Measurements from ENCODE around the gene TEKT2.
A peak's percentile ranks its signal among the peaks of the same experiment; 100 is the strongest.

TEKT2 gene

GRCh38 chr1:36107394-36107793 lies 23.5 kb downstream of the TEKT2 start:
- H3K4me3 ChIP-seq (ENCODE audit: low read depth, low read length), result no peak overlapping the region
- no peaks in the 10 kb centered on the region for H3K9me3 ChIP-seq (ENCODE audit: control insufficient read depth, insufficient read depth, low read depth, low read length)
- H3K4me1 ChIP-seq (ENCODE audit: control insufficient read depth, insufficient read depth, low read length), result no peaks in the 10 kb centered on the region
- no peak for TF ChIP-seq ZXDB (tag by site-specific recombination; IDR thresholded peaks at IDR 0.05)
- TF ChIP-seq WT1 (tag by site-specific recombination; IDR thresholded peaks at IDR 0.05), result no peak
- TF ChIP-seq ZNF629 (tag by site-specific recombination; IDR thresholded peaks at IDR 0.05), result no peak
- TF ChIP-seq BCL11B (tag by site-specific recombination; IDR thresholded peaks at IDR 0.05; ENCODE audit: low read depth), result no peak
- TF ChIP-seq ZNF571 (tag by site-specific recombination; IDR thresholded peaks at IDR 0.05), result no peak
- no peak for TF ChIP-seq ZFP69B (tag by site-specific recombination; IDR thresholded peaks at IDR 0.05)
- no peak for TF ChIP-seq ZNF558 (tag by site-specific recombination; IDR thresholded peaks at IDR 0.05)
- TF ChIP-seq ZNF121 (tag by site-specific recombination; IDR thresholded peaks at IDR 0.05), result no peak
- no peak for TF ChIP-seq ZNF140 (tag by site-specific recombination; IDR thresholded peaks at IDR 0.05)
- no peak for TF ChIP-seq IKZF3 (tag by site-specific recombination; IDR thresholded peaks at IDR 0.05)
- no peak for TF ChIP-seq ZNF621 (tag by site-specific recombination; IDR thresholded peaks at IDR 0.05)
- ChIA-PET CTCF (interaction anchor here (1.3 kb wide), 1 partner anchor 81 kb away, joined by 8 read pairs; no protein-coding TSS in a partner anchor), POLR2A (interaction anchor here (0.8 kb wide), 1 partner anchor 27 kb away, joined by 3 read pairs; no protein-coding TSS in a partner anchor)
- H3K27ac ChIP-seq (ENCODE audit: extremely low read depth, low read depth, low read length), result no peak overlapping the region
- H3K36me3 ChIP-seq (ENCODE audit: control insufficient read depth in 2 of 2, insufficient read depth in 1 of 2, low read length in 2 of 2), result no peaks in the 10 kb centered on the region

DNA sequence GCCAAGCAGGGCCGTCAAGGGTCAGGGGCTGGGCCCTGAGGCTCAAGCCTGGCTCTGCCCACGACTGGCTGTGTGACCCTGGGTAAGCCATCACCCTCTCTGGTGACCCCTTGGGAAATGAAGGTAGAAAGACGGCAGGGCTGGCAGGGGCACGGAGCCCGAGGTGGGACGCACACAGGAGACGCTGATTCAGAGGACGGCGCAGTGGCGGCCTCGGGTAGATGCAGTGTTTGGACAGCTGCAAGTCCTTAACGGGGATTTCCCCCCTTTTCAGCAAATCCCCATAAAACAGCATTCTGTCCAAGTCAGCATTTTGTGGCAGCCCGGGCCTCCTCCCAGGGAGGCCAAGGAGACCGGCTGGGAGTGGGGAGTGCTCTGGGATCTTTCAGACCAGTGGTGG lies 24.4 kb downstream of the TEKT2 start:
- TF ChIP-seq ZNF768 (tag by site-specific recombination; IDR thresholded peaks at IDR 0.05) (peak; percentile 82), ZSCAN4 (tag by site-specific recombination; IDR thresholded peaks at IDR 0.05) (no peak)
- ChIA-PET POLR2A (no interaction called here), CTCF (interaction anchor here (1.6 to 4.6 kb wide), 2 partner anchors 26 to 41 kb away, joined by 5 to 38 read pairs; partner anchors contain the start of gene TRAPPC3)

GRCh38 chr1:36109041-36109679 lies 25.3 kb downstream of the TEKT2 start:
- no peaks in the 10 kb centered on the region for H3K36me3 ChIP-seq (ENCODE audit: control insufficient read depth in 2 of 2, insufficient read depth in 1 of 2, low read length in 2 of 2)
- no peak overlapping the region for H3K4me3 ChIP-seq (ENCODE audit: low read depth, low read length)
- H3K4me1 ChIP-seq (ENCODE audit: control insufficient read depth, insufficient read depth, low read length), result no peaks in the 10 kb centered on the region
- H3K9me3 ChIP-seq (ENCODE audit: control insufficient read depth, insufficient read depth, low read depth, low read length), result no peaks in the 10 kb centered on the region
- ChIA-PET CTCF (interaction anchor here (0.5 to 4.6 kb wide), 7 partner anchors 13 to 179 kb away, joined by 3 to 38 read pairs (median 5); partner anchors contain the start of gene TRAPPC3), POLR2A (interaction anchor here (0.6 kb wide), 1 partner anchor 179 kb away, joined by 3 read pairs; no protein-coding TSS in a partner anchor)
- TF ChIP-seq ZEB2 (tag by site-specific recombination; IDR thresholded peaks at IDR 0.05) (no peak), SCRT2 (tag by site-specific recombination; IDR thresholded peaks at IDR 0.05) (peak; percentile 40; the same call in 1 of the 2 replicates), ZNF629 (tag by site-specific recombination; IDR thresholded peaks at IDR 0.05) (no peak)
- H3K27ac ChIP-seq (ENCODE audit: extremely low read depth, low read depth, low read length), result no peak overlapping the region

More for the DNA sequence above, 24.4 kb downstream of the TEKT2 start:
- H3K27ac ChIP-seq (ENCODE audit: extremely low read depth, low read depth, low read length), result no peak overlapping the region
- no peak overlapping the region for H3K4me3 ChIP-seq (ENCODE audit: low read depth, low read length)
- H3K4me1 ChIP-seq (ENCODE audit: control insufficient read depth, insufficient read depth, low read length), result no peaks in the 10 kb centered on the region
- H3K36me3 ChIP-seq (ENCODE audit: control insufficient read depth in 2 of 2, insufficient read depth in 1 of 2, low read length in 2 of 2), result no peaks in the 10 kb centered on the region
- H3K9me3 ChIP-seq (ENCODE audit: control insufficient read depth, insufficient read depth, low read depth, low read length), result no peaks in the 10 kb centered on the region

DNA sequence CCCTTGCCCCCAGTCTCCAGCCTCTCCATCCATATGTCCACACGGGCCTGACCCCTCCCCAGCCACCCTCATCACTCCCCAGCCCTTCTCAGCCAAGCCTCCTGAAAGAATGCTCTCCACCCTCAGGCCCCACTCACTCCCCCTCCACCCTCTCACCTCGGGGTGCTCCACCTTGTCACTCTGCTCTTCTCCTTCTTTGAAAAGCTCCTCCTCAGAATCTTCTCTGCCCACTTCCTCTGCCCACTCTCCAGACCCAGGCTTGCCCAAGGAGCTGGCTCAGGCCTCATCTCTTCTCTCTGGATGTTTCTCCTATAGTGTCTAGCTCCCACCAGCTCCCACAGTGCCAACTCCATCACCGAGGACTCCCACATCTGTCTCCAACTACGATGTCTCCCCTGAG lies 27.3 kb downstream of the TEKT2 start:
- TF ChIP-seq KLF16 (tag by site-specific recombination; IDR thresholded peaks at IDR 0.05) (no peak), ZFHX2 (tag by site-specific recombination; conservative IDR thresholded peaks at IDR 0.05) (peak; percentile 81), EGR2 (tag by site-specific recombination; IDR thresholded peaks at IDR 0.05; ENCODE audit: low read depth) (peak; percentile 91)
- Histone ChIP-seq H3K27ac (ENCODE audit: extremely low read depth, low read depth, low read length) (no peak overlapping the region), H3K36me3 (ENCODE audit: control insufficient read depth in 2 of 2, insufficient read depth in 1 of 2, low read length in 2 of 2) (no peaks in the 10 kb centered on the region), H3K9me3 (ENCODE audit: control insufficient read depth, insufficient read depth, low read depth, low read length) (no peaks in the 10 kb centered on the region), H3K4me3 (ENCODE audit: low read depth, low read length) (no peak overlapping the region), H3K4me1 (ENCODE audit: control insufficient read depth, insufficient read depth, low read length) (no peaks in the 10 kb centered on the region)
- POLR2A ChIA-PET, result interaction anchor here (0.6 kb wide), 1 partner anchor 118 kb away, joined by 4 read pairs; no protein-coding TSS in a partner anchor
- CTCF ChIA-PET, result interaction anchor here (1.4 to 4.6 kb wide), 3 partner anchors 11 to 77 kb away, joined by 6 to 38 read pairs (median 10); no protein-coding TSS in a partner anchor

Data from HEK293 (cell line).